GM19025 (cell line): ENCODE results near the gene GNPTAB.
"Not testable (repeated sequence)": the region's sequence is repeated elsewhere in the genome, so short reads cannot be mapped to it uniquely, and the experiment has no call there.

Source experiments
- ATAC-seq: cut with Tn5 transposase; IDR thresholded peaks from one replicate; pipeline ENCODE4 v1.9.1; 2021; ENCODE audit warnings: mild to moderate bottlenecking, low read depth, moderate library complexity; ENCODE audit not compliant: unreplicated experiment

Gene GNPTAB

DNA sequence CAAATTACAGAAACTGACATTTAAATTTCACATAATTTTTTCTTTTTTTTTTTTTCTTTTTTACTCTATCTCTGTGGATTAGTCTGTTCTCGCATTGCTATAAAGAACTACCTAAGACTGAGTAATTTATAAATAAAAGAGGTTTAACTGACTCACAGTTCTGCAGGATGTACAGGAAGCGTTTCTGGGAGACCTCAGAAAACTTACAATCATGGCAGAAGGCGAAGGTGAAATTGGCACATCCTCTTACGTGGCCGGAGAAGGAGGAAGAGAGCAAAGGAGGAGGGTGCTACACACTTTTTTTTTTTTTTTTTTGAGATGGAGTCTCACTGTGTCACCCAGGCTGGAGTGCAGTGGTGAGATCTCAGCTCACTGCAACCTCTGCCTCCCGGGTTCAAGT lies 19.4 kb downstream of the GNPTAB start:
- ATAC-seq, result not testable (repeated sequence)

DNA sequence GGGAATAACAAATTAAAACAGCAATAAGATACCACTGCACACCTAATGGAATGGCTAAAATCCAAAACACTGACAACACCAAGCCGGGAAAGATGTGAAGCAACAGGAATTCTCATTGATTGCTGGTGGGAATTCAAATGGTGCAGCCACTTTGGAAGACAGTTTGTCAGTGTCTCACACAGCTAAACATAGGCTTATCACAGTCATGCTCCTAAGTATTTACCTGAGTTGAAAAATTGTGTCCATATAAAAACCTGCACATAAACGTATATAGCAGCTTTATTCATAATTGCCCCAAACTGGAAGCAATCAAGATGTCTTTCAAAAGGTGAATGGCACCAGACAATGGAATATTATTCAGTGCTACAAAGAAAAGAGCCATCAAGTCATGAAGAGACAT lies 21.6 kb downstream of the GNPTAB start:
- ATAC-seq, result no peak

DNA sequence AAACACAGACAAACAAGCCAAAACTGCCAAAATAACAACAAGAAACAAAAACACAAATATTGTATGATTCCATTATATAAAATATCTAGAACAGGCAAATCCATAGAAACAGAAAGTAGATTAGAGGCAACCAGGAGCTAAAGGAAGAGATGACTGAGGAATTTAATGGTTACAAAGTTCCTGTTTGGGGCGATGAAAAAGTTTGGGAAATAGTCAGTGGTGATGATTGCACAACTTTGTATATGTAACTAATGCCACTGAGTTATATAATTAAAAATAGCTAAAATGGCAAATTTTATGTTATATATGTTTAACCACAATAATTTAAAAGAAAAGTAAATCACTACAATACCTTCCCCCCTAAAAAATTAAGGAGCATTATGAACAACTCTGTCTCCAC lies 24.5 kb downstream of the GNPTAB start:
- no peak for ATAC-seq

DNA sequence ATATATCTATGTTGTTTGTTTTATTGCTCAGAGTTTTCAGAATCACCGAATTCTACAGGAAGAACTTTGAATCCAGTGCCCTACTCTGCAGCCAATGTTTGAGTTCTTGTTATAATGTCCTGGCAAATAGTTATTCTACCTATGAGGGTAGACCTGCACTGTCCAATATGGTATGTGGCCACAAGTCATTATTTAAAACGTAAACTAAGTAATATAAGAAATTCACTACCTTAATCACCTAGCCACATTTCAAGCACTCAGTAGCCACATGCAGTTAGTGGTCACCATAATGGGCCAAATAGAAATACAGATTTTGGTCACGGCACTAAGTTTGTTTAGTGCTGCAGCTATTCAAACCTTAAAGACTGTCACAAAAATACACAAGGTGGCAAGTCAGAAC lies 26.4 kb downstream of the GNPTAB start:
- no peak for ATAC-seq

DNA sequence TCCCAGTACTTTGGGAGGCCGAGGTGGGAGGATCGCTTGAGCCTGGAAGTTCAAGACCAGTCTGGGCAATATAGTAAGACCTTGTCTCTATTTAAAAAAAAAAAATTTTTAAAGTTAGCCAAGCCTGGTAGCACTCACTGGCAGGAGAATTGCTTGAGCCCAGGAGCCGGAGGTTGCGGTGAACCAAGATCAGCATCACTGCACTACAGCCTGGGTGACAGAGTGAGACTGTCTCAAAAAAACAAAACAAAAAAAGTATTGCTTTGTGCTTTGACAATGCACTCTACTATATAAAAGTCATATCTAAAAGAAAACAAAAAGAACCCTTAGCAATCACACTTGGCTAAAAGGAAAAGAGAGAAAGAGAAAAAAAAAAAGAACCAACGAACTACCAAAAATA lies 26.8 kb downstream of the GNPTAB start:
- ATAC-seq, result no peak

DNA sequence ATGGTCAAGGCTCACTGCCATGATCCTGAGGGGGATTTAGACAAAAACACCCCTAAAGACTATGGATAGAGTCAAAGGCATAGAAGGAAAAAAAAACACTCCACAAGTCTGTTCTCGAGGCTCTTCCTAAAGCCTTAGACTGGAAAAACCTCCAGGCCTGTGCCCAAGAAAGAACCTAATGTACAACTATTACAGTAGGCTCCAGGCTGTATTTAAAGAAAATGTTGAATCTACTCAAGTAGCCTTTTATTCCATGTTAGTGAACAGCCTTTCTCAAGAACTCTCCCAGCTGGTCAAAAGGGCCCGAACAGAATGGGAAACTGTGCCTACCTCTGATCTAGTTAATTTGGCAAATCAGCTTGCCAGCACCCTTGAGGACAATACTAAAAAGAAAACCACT lies 28.3 kb downstream of the GNPTAB start:
- no peak for ATAC-seq

DNA sequence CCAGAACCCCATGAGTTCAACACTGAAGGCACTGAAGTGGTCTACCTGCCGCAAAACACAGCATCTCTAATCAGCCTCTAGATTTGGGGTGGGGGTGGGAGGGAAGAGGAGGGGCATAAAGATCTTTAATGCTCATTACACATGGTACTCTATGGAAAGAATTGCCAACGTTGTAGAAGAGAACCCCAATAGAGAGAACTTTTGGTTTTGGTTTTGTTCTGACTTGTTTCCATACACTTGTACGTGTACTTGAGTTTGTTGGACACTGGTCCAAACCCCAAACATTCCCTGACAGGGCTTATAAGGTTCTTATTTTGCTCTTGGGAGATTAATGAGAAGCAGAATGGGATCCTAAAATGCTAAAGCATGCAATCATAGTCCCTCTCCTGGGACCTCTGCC lies 31.0 kb downstream of the GNPTAB start:
- ATAC-seq, result no peak

DNA sequence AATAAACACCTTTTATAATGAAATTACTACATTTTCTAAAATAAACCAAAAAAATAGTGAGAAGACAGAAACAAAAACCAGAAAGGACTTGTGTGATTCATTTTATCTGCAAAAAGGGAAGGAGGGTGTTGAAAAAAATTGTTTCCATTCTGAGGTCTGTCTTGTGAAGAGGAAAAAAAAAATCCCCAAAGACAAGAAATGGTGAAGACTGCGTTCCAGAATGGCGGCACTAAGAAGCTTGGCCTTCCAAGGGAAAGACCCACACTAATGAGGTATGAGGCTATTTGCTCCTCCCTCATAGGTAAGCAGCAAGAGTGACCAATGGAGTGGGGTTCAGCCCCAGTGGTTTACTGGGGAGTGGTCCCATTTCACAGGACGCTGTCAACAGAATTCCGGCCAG lies 35.0 kb downstream of the GNPTAB start:
- no peak for ATAC-seq

DNA sequence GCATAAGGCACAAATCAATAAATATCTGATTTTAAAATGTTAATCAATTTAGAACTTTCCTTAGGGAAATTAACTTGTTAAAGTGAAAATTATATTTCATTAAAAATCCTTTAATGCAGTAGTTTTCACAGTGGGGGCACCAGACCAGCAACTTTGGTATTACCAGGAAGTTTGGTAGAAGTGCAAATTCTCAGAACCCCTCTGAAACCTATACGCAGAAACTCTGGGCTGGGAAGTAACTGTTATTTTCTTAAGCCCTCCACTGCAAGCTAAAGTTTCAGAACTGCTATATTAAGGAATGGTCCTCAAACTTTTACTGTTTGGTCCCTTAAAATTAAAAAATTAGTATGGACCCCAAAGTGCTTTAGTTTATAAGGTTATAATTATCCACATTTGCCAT lies 35.7 kb downstream of the GNPTAB start:
- no peak for ATAC-seq

DNA sequence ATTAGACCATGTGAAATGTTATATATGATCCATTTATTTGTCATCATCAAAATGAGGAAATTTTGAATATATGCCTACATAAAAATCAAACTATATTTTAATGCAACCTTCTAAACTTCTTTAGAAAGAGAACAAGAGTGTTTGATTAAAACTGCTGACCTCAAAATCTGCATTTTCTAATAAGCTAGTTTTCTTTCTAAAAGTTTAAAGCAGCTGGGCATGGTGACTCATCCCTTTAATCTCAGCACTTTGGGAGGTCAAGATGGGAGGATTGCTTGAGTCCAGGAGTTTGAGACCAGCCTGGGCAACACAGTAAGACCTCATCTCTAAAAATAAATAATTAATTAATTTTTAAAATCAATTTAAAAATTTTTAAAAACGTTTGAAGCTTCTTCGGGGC lies 36.2 kb downstream of the GNPTAB start:
- ATAC-seq, result no peak

DNA sequence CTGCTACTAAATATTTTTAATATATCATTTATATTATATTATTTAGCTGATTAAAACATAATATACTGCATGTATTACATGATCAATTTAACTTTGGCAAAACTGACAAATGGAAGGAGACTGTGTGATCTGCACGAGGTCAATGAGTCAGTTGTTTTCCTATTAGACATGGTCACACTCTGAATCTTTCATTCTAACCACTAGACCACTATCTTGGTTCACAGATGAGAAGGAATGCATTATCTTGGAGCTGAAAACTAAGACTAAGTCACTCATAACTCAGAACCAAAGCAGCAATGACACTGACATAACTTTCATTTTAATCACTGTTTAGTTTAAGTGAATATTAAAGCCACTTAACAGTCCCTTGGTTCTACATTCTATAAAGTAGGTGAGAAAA lies 37.4 kb downstream of the GNPTAB start:
- no peak for ATAC-seq

DNA sequence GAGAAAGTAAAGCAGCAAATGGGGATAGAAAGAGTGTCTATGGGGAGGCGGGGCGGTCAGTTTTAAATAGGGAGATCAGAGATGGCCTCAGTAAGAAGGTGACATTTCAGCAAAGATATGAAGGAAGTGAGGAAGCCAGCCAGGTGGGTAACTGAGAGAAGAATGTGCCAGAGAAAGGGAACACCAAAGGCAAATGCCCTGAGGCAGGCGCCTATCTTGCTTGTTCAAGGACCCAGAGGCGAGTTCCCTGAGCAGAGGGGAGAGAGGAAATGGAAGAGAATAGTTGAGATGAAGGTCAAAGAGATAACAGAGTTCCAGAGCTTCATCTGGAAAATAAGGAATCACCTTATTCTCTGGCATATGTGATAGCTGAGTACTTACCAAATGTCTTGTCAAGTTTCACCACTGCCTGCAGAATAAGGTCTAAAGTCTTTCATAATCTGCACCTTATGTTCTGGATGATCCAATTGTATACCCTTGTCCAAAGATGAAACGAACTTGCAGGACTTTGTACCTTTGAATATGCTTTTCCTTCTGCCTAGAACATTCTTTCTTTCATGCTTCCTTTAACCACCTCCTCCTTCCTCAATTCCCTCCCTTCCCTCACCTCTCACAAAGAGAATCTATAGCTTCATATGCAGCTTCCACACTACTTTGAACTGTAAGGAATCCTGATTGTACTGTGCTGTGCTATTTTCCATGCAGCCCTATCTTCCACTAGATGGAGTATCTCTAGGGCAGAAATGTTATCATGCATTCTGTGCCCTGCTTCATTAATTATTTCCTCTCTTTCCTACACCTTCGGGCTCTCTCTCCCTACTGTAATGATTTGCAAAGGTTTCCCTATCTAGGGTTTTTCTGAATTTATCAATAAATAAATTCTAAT lies 38.5 kb downstream of the GNPTAB start:
- ATAC-seq, result no peak

DNA sequence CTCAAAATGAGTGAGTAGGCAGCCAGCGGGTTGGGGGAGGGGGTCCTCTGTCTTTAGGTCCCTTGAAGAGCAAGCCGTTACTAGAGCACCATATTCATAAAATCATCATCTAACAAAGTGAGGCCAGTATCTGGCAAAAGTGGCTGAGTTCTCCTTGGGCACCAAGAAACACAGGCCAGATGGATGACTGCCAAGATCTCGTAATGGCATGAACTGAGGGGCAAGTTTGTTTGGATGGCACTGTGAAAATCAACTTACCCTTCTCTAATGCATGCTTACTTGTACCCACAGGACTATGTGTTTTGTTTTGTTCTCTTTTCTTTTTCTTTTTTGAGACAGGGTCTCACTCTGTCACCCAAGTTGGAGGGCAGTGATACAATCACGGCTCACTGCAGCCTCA lies 41.6 kb downstream of the GNPTAB start:
- ATAC-seq, result no peak

DNA sequence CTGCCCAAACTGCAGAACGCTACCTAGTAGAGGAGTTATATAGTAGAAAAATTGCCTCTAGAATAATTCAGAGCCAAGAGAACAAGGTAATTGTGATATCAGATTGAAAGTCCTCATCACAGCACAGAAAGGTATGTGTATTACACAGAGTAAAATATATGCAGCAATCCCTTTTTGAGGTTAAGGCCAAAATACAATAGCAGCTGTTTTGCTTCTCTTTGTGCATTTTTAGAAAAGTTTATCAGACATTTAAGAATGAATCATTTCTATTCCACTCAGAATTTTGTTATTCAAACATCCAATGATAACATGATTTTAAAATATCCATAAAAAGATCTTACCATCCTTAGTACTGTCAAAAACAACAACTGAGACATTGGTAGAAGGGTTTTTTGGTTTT lies 45.1 kb downstream of the GNPTAB start:
- ATAC-seq, result no peak

DNA sequence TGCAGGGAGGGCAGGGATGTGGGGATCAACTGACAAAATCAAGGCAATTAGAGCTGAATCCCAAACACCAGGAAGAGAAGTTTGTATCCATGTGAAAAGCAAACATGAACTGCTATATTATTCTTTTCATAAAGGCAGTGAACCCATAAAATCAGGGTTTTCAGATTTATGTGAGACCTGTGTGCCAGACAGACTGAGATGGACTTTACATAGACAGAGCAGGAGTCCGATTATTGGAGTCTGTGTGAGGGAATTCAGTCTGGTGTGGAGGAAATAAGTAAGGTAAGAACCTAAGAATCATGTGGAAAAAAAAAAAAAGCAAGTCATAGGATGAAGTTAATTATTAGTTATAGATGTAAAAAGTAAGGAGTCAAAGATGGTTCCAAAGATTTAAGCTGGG lies 46.4 kb downstream of the GNPTAB start:
- no peak for ATAC-seq

DNA sequence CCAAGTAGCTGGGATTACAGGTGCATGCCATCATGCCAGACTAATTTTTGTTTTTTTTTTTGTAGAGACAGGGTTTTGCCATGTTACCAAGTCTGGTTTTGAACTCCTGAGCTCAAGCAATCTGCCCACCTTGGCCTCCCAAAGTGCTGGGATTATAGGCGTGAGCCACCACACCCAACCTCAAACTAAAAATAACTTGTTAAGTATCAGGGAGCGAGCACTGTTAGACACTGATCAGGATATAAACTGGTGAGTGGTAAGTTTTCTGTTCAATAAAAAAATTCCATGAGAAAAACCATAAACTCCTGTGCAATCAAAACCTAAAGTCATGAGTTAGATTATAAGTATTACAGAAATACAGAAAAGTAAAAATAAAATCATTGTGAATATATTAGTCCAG lies 46.9 kb downstream of the GNPTAB start:
- no peak for ATAC-seq

DNA sequence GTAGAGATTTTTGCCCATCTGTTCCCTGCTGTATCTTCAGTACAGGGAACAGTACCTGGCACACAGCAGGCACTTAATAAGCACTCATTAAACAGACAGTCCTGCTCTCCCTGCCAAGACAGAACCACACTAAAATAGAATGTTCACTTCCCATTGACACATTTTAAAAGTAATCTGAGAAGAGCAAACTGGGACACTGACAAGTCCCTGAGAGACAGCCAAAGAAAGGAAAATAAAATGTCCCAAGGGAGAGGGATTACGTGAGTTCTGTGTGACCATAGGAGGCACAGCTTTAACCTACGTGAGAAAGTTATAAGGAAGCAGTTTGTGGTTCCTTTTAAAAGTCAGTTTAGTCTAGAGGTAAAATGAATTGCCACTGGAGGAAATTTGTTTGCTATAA lies 47.6 kb downstream of the GNPTAB start:
- no peak for ATAC-seq

DNA sequence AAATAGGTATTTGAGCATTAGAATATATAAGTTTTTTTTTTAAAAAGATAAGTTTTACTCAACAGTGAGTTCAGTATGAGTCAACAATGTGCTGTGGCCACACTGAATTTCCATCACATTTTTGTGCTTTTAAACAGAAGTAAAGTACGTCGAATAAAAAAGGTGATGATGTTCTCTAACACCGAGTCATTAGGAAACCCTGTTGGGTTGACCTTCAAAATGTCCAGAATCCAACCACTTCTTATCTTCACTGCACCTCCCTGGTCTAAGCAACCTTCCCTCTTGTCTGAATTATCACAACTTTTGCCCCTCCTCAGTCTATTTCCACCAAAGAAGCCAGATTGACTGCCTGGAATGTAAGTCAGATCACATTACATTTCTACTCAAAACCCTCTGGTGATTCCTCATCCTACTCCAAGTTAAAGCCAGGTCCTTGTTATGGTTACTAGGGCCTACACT lies 48.5 kb downstream of the GNPTAB start:
- ATAC-seq, result no peak

DNA sequence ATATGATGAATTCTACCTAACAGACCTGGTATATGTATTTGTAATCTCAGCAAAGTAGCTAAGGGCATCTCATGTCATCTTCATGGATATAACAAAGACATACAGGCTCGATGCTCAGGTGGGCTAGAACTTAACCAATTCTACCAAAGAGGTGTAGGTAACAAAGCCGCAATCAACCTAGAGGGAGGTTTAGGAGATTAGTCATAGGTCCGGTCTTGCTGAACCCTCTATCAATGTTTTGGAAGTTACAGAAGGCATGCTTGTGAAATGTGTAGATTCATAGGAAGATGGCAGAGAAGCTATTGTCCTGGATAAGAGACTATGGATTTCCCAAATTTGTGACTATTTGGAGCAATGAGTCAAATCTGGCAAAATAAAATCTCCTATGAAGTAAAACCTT lies 48.9 kb downstream of the GNPTAB start:
- no peak for ATAC-seq

DNA sequence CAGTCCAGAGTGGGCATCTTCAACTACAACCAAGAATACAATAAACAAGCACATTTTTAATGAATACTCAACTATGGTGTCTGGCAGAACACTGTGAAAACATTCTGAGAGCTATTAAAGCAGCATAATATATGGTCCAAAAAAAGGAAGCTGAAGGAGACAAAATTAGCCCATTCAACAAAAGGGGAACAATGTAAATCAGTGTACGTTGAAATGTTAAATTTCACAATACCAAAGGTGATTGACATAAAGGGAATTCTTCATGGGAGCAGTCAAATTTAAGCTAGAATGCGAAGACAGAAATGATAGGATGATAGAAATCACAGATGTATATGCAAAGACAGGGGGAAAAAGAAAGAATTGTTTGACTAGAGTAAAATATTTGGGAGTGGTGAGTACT lies 50.2 kb downstream of the GNPTAB start:
- no peak for ATAC-seq

DNA sequence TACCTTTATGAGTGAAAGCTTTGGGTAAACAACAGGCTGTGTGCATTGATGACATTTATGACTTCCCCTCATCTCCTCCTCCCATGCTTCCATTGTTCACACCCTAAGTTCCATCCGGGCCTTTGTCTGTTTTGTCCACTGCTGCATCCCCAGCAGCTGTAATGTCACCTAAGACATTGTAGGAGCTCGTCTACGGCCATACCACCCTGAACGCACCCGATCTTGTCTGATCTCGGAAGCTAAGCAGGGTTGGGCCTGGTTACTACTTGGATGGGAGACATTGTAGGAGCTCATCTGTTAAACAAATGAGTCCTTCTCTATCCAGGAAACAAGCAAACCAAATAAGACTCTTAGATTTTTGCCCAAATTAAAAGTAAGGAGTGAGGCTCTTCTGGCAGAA lies 51.1 kb downstream of the GNPTAB start:
- no peak for ATAC-seq

DNA sequence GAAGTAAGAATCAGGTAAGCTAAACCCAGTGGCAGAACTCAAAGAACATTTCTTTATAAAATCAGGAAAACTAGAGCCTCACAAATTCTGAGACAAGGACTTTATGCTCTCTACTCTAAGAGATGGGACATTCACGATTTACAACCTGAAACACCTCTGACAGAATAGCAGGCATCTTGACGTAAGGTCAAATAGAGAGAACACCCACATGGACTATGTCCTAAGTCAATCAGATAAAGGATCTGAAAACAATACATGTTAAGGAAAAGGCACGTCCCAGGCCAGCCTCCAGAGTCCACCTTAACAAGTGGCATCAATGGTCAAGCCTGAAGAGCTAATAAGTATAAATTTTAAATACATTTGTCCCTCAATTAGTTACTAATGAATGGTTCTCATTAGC lies 51.6 kb downstream of the GNPTAB start:
- no peak for ATAC-seq

DNA sequence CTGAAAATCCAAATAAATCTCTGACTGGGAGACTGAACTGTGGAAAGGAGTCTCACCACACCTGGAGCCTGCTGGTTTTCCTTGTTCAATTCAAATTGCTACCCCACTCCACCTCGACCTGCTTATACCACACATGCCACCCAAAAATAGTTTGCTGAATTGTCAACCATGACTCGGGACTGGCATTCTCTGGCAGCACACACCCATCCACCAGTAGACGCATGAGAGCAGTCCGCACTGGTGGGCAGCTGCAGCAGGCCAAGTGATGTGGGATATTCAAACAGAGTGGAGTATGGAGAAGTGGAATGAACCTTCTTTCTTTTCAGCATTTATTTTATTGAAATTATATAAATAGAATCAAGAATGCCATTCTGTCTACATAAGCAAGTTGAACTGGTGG lies 52.8 kb downstream of the GNPTAB start:
- ATAC-seq, result no peak
